Thymus (tissue), 11 donors: ENCODE results near the gene PPDPF. TPM values are rescaled to one million over a fixed set of nuclear protein-coding genes. Genes with fewer than 3 reads are reported as not detected.
A peak's percentile ranks its signal among the peaks of the same experiment; 100 is the strongest.

ENCODE experiments used
- DNase-seq, 9 donors: peaks; one replicate each; pipeline ENCODE4 v3.0.0-alpha.2; 2013; ENCODE audit warnings: low spot score in 9 of 9, low read depth in 6 of 9, missing footprints in 1 of 9
- H3K27ac ChIP-seq, 2 donors: one replicate each; pipeline ENCODE4 v1.5.1; 2013; ENCODE audit warnings: control low read depth in 1 of 2, low read depth in 1 of 2, low read length in 1 of 2, mild to moderate bottlenecking in 1 of 2, moderate library complexity in 1 of 2
- H3K27me3 ChIP-seq, 2 donors: one replicate each; pipeline ENCODE4 v1.5.1; 2013; ENCODE audit warnings: low read length in 1 of 2; ENCODE audit not compliant: control insufficient read depth in 2 of 2, insufficient read depth in 1 of 2
- H3K36me3 ChIP-seq, 2 donors: one replicate each; pipeline ENCODE4 v1.5.1; 2013; ENCODE audit warnings: low read length in 1 of 2, mild to moderate bottlenecking in 1 of 2, moderate library complexity in 1 of 2; ENCODE audit not compliant: control insufficient read depth in 2 of 2, insufficient read depth in 2 of 2
- H3K4me1 ChIP-seq, 2 donors: one replicate each; pipeline ENCODE4 v1.5.1; 2013; ENCODE audit warnings: low read length in 2 of 2; ENCODE audit not compliant: control insufficient read depth in 2 of 2, insufficient read depth in 2 of 2
- H3K4me3 ChIP-seq, 2 donors: one replicate each; pipeline ENCODE4 v1.5.1; 2013; ENCODE audit warnings: low read length in 2 of 2, control low read depth in 1 of 2, mild to moderate bottlenecking in 1 of 2
- H3K9me3 ChIP-seq, 2 donors: one replicate each; pipeline ENCODE4 v1.5.1; 2013; ENCODE audit warnings: low read length in 1 of 2, mild to moderate bottlenecking in 1 of 2; ENCODE audit not compliant: control insufficient read depth in 2 of 2, insufficient read depth in 1 of 2
- WGBS: extraction: QIAGEN DNeasy Blood & Tissue Kit; methylation state at CpG from one replicate; pipeline ENCODE4 v1.1.7; 2013; 5-methylcytosine and 5-hydroxymethylcytosine counted together
- polyA plus RNA-seq: library from polyadenylated mRNA; stranded (reverse); fragments of 200-250 nt; gene quantifications from one replicate; pipeline ENCODE4 v1.2.3, GENCODE V29; 2013
- total RNA-seq: library from RNA; stranded (reverse); fragments of 120-200 nt; gene quantifications from one replicate; pipeline ENCODE4 v1.2.4, GENCODE V29; 2013
- donor health status: healthy.

The PPDPF gene
- total and polyA plus RNA-seq, 2 donors: 18.0 to 229 TPM

DNA sequence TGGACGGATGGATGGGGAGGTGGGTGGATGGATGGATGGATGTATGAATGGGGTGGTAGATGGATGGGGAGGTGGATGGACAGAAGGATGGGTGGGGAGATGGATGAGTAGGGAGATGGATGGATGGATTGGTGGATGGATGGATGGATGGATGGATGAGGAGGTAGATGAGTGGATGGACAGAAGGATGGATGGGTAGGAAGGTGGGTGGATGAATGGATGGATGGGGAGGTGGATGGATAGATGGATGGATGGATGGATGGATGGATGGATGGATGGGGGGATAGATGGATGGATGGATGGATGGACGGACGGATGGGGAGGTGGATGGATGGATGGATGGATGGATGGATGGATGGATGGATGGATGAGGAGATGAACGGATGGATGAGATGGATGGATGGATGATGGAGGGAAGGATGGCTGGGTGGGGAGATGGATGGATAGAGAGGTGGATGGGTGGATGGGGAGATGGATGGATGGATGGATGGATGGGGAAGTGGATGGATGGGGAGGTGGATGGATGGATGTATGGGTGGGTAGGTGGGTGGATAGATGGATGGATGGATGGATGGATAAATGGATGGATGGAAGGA is 28.8 kb upstream of the PPDPF start:
- no peak overlapping the region for H3K4me3 ChIP-seq
- H3K9me3 ChIP-seq: no peaks in the 10 kb centered on the region
- 56% methylated on average over 4 of the region's 4 CpGs for WGBS

DNA sequence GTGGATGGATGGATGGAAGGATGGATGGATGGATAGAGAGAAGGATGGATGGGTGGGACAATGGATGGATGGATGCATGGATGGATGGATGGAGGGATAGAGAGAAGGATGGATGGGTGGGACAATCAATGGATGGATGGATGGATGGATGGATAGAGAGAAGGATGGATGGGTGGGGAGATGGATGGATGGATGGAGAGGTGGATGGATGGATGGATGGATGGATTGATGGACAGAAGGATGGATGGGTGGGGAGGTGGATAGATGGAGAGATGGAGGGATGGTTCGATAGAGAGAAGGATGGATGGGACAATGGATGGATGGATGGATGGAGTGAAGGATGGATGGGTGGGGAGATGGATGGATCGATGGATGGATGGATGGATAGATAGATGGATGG is 28.0 kb upstream of the PPDPF start:
- Histone ChIP-seq H3K9me3 (no peaks in the 10 kb centered on the region), H3K27me3 (peaks cover 40 to 65% of the 10 kb centered on the region in 2 donors), H3K4me3 (no peak overlapping the region), H3K27ac (no peak overlapping the region), H3K36me3 (no peaks in the 10 kb centered on the region), H3K4me1 (no peaks in the 10 kb centered on the region)
- 93% methylated on average over 2 of the region's 2 CpGs for WGBS
- DNase-seq: no peak

More for the DNA sequence above, 28.8 kb upstream of the PPDPF start:
- H3K36me3 ChIP-seq: no peaks in the 10 kb centered on the region
- DNase-seq: no peak
- no peak overlapping the region for H3K27ac ChIP-seq
- no peaks in the 10 kb centered on the region for H3K4me1 ChIP-seq
- H3K27me3 ChIP-seq: peaks cover 36 to 65% of the 10 kb centered on the region in 2 donors

DNA sequence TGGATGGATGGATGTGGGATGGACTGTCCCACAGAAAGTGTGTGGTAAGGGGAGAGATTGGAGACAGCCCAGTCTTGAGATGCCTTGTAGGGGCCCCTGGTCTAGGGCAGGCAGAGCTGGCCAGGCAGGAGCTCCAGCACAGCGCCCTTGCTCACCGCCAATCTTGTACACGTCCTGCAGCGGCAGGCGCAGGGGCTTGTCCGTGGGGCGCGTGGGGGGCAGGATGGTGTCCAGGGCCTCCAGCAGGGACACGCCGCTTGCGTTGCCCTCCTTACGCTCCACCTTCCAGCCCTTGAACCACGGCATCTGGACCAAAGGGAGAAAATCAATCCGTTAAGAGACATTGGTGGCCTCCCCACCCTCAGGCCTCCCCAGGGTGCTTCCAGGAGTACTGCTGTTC is 27.6 kb upstream of the PPDPF start:
- Histone ChIP-seq H3K4me1 (no peaks in the 10 kb centered on the region), H3K9me3 (no peaks in the 10 kb centered on the region), H3K36me3 (no peaks in the 10 kb centered on the region), H3K4me3 (no peak overlapping the region), H3K27ac (no peak overlapping the region), H3K27me3 (peaks cover 40 to 65% of the 10 kb centered on the region in 2 donors)
- DNase-seq: no peak
- 97% methylated on average over 14 of the region's 14 CpGs for WGBS

DNA sequence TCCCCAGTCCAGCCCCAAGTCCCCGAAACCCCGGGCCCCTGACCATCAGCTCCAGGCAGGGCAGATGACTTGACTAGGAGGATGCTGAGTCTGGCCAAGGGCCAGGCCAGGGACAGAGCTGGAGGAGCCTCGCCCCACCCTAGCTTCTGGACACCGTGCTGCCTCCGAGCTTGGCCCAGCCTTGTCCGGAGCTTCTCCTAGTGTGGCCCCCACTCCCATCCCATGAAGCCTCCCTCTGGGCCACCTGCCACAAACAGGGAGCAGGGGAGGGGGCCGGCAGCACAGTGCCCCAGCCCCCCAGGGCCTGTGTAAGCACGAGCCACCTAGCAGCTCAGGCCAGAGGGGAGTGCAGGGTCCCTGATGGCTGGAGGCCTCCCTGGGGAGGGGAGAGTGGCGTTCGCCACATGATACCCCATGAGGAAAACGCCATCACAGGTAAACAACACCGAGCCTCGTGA is 27.0 kb upstream of the PPDPF start:
- Histone ChIP-seq H3K4me1 (no peaks in the 10 kb centered on the region), H3K4me3 (no peak overlapping the region), H3K27me3 (peaks cover 40 to 67% of the 10 kb centered on the region in 2 donors), H3K36me3 (no peaks in the 10 kb centered on the region), H3K9me3 (no peaks in the 10 kb centered on the region), H3K27ac (no peak overlapping the region)
- 77% methylated on average over 13 of the region's 13 CpGs for WGBS
- DNase-seq: no peak

DNA sequence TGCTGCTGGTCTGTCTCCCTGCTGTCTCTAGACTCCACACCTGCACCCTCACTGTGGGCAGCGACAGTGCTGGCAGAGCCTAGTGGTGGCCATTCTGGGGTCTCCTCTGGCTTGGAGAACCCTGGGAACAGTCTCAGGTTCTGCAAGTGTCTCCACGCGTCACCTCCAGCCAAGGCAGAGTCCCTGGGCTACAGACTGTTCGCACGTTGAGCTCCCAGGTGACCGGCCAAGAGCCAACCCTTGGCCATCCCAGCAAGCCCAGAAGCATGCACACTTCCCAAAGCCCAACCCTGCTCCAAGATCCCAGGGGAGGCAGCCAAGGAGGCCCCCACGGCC is 26.5 kb upstream of the PPDPF start:
- H3K36me3 ChIP-seq: no peaks in the 10 kb centered on the region
- 94% methylated on average over 7 of the region's 7 CpGs for WGBS

DNA sequence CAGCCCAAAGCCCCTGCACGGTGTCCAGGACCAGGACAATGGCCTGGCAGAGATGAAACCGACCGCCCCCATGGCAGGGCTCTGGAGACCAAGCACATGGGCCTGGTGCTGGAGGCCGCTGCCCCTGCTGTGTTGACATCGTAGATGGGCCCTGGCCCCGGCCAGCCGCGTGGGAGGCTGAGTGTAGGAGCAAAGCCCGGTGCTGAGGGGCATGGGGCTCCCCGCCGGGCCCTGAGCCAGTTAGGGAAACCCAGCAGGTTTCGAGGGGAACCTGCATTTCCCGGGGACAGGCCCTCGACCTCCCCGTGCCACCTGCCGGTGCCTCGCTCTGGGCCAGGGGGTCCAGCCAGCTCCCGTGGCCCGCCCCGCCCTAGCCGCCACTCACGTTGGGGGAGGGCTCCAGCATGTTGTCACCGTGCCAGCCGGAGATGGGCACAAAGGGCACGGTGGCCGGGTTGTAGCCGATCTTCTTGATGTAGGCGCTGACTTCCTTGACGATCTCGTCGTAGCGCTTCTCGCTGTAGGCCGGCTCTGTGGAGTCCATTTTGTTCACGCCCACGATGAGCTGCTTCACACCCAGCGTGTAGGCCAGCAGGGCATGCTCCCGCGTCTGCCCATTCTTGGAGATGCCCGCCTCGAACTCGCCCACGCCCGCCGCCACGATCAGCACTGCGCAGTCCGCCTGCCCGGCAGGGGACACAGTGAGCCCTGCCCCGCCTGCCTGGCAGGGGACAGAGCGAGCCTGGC is 26.0 kb upstream of the PPDPF start:
- H3K36me3 ChIP-seq: no peaks in the 10 kb centered on the region
- no peaks in the 10 kb centered on the region for H3K9me3 ChIP-seq
- H3K4me1 ChIP-seq: no peaks in the 10 kb centered on the region
- H3K27me3 ChIP-seq: peaks cover 43 to 65% of the 10 kb centered on the region in 2 donors
- no peak overlapping the region for H3K4me3 ChIP-seq
- DNase-seq: no peak
- WGBS: 93% methylated on average over 51 of the region's 51 CpGs
- H3K27ac ChIP-seq: no peak overlapping the region

More for the DNA sequence above, 26.5 kb upstream of the PPDPF start:
- H3K27ac ChIP-seq: no peak overlapping the region
- peaks cover 40 to 66% of the 10 kb centered on the region in 2 donors for H3K27me3 ChIP-seq
- H3K4me1 ChIP-seq: no peaks in the 10 kb centered on the region
- H3K9me3 ChIP-seq: no peaks in the 10 kb centered on the region
- no peak overlapping the region for H3K4me3 ChIP-seq
- DNase-seq: no peak

DNA sequence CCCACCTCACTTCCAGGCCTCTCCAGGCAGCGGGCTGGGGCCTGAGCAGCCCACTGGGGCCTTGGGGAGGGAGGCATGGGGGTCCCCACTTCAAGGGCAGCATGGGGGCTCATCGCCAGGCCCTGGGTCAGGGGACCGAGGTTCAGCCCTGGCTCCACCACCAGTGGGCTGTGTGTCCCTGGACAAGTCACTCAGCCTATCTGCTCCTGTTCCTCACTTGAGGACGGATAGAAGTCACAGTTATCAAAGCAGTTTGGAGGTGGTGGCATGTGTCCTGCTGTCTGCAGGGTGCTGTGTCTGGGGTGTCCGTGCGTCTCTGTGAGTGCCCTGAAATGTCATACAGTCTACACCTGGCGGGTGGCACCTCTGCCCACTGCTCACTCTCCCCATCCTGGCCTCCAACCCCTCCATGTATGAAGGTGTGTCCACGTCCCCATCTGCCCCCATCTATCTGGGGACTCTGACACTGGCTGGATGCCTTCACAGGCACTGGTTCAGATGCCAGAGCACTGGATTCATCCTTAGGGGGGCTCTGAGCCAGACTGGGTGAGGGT is 25.3 kb upstream of the PPDPF start:
- H3K36me3 ChIP-seq: no peaks in the 10 kb centered on the region
- H3K27me3 ChIP-seq: peaks cover 46 to 65% of the 10 kb centered on the region in 2 donors
- no peak overlapping the region for H3K27ac ChIP-seq
- no peaks in the 10 kb centered on the region for H3K9me3 ChIP-seq
- no peak for DNase-seq
- no peaks in the 10 kb centered on the region for H3K4me1 ChIP-seq
- 94% methylated on average over 8 of the region's 8 CpGs for WGBS
- no peak overlapping the region for H3K4me3 ChIP-seq

DNA sequence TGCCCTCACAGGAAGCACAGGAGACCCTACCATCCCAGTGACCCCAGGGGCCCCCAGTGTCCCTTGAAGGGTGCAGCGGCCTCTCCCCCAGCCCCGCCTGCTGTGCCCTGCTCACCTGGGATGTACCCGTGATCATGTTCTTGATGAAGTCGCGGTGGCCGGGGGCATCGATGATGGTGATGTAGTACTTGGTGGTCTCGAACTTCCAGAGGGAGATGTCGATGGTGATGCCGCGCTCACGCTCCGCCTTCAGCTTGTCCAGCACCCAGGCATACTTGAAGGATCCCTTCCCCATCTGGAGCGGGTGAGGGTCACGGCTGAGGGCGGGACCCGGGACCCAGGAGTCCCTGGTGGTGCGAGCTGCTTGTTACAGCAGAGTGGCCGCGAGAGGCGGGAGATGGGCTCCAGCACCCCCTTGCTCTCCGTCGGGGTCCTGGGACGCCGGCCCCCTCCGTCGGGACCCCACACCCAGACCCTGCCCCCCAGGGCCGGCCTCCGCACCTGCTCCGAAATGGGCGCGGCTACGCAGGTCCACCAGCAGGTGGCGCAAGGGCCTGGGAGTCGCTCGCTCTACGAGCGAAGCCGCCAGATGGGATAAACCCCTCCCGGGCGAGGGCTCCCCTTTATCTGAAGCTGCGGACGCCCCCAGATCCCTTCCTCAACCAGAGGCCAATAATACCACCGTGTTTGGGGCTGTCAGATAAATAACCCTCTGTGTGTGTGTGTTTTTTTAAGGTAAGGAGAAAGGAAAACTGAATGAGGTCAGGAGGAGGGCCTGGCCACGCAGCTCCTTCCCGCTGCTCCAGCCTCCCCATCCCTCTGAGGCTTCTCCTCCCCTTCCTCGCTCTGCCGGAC is 24.6 kb upstream of the PPDPF start:
- H3K27ac ChIP-seq: no peak overlapping the region
- no peak overlapping the region for H3K4me3 ChIP-seq
- 28% methylated on average over 48 of the region's 48 CpGs for WGBS
- H3K27me3 ChIP-seq: peaks cover 46 to 65% of the 10 kb centered on the region in 2 donors
- H3K36me3 ChIP-seq: no peaks in the 10 kb centered on the region
- H3K9me3 ChIP-seq: no peaks in the 10 kb centered on the region
- peak in 8 of 9 donors; percentile 6 to 67 (median 40) for DNase-seq
- H3K4me1 ChIP-seq: no peaks in the 10 kb centered on the region
